Middle frontal gyrus (tissue), 1 donor: Measurements from ENCODE around the gene CACUL1.

ENCODE experiments used
- DNase-seq: peaks from one replicate; pipeline ENCODE4 v3.0.0-alpha.2; 2015; ENCODE audit warnings: low spot score; ENCODE audit errors: extremely low spot score

Gene CACUL1

GRCh38 chr10:118732245-118733165, 22.3 kb downstream of the CACUL1 start:
- no peak for DNase-seq

GRCh38 chr10:118730756-118731456, 23.9 kb downstream of the CACUL1 start:
- DNase-seq, result no peak

GRCh38 chr10:118729641-118730258, 25.0 kb downstream of the CACUL1 start:
- no peak for DNase-seq

- DNase-seq, result no peak
Measured at GRCh38 chr10:118729200-118729599, 25.6 kb downstream of the CACUL1 start.

- no peak for DNase-seq
Measured at GRCh38 chr10:118725886-118726500, 28.8 kb downstream of the CACUL1 start.

GRCh38 chr10:118723466-118723865, 31.3 kb downstream of the CACUL1 start:
- DNase-seq, result no peak

GRCh38 chr10:118721539-118721876, 33.3 kb downstream of the CACUL1 start:
- DNase-seq, result no peak

GRCh38 chr10:118720685-118721538, 33.9 kb downstream of the CACUL1 start:
- DNase-seq, result no peak

GRCh38 chr10:118714366-118714765, 40.4 kb downstream of the CACUL1 start:
- DNase-seq, result no peak

GRCh38 chr10:118712930-118713634, 41.7 kb downstream of the CACUL1 start:
- DNase-seq, result no peak

GRCh38 chr10:118712080-118712479, 42.7 kb downstream of the CACUL1 start:
- DNase-seq, result no peak

GRCh38 chr10:118710487-118710886, 44.3 kb downstream of the CACUL1 start:
- DNase-seq, result no peak

- no peak for DNase-seq
Measured at GRCh38 chr10:118708571-118708970, 46.2 kb downstream of the CACUL1 start.

- no peak for DNase-seq
Measured at GRCh38 chr10:118704711-118705110, 50.1 kb downstream of the CACUL1 start.

- no peak for DNase-seq
Measured at GRCh38 chr10:118701529-118702323, 53.0 kb downstream of the CACUL1 start.

- DNase-seq, result no peak
Measured at GRCh38 chr10:118698421-118698820, 56.3 kb downstream of the CACUL1 start.

GRCh38 chr10:118694848-118695247, 59.9 kb downstream of the CACUL1 start:
- no peak for DNase-seq

- no peak for DNase-seq
Measured at GRCh38 chr10:118692872-118693271, 61.9 kb downstream of the CACUL1 start.
